ENCODE measurements around the gene SLC35E1.

DNA sequence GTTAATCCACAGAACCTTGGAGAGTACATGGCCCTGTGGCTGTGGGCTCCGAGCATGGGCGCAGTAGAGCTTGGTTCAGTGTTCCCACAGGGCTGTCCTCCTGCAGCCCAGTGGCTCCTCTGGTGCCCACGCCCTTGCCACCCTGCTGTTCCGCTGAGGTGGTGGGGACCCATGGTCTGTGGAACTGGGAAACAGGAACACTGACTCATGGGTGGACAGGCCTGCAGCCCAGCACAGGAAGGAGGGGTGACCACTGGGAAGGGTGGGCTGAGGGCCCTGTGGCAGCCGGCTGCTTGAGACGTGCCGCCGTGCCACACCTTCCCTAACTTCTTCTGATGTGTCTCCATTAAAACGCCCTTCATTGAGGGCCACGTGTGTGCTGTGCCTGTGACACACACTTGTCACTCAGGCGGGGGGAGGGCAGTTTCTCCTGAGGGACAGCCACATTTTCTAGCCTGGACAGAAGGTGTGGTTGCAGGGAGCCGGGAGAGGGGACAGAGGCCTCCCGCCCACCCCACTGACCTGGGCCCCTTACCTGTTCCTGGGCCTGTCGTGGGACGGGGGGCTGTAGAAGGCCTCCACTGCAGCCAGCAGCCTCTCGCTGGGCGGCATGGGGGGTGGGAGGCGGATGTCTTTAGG, 51.1 kb downstream of the SLC35E1 start:
- TF ChIP-seq, protein P1, sequence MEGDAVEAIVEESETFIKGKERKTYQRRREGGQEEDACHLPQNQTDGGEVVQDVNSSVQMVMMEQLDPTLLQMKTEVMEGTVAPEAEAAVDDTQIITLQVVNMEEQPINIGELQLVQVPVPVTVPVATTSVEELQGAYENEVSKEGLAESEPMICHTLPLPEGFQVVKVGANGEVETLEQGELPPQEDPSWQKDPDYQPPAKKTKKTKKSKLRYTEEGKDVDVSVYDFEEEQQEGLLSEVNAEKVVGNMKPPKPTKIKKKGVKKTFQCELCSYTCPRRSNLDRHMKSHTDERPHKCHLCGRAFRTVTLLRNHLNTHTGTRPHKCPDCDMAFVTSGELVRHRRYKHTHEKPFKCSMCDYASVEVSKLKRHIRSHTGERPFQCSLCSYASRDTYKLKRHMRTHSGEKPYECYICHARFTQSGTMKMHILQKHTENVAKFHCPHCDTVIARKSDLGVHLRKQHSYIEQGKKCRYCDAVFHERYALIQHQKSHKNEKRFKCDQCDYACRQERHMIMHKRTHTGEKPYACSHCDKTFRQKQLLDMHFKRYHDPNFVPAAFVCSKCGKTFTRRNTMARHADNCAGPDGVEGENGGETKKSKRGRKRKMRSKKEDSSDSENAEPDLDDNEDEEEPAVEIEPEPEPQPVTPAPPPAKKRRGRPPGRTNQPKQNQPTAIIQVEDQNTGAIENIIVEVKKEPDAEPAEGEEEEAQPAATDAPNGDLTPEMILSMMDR (IDR thresholded peaks at IDR 0.05) = no peak
- no peak for TF ChIP-seq RAD21 (IDR thresholded peaks at IDR 0.05; ENCODE audit: low read length)
